H1 (cell line): ENCODE data around the gene MCF2L. TPM values are rescaled to one million over a fixed set of nuclear protein-coding genes. Genes with fewer than 3 reads are reported as not detected.
A peak's percentile ranks its signal among the peaks of the same experiment; 100 is the strongest.

Experiments used
- CTCF ChIA-PET: fragments of 300-600 bp; sonication (Branson Sonifier 250); formaldehyde crosslinking; loops from one replicate; lab custom pipeline; 2021; ENCODE audit not compliant: partially characterized antibody; lab: Charles Lee
- POLR2A ChIA-PET: fragments of 300-600 bp; sonication (Branson Sonifier 250); formaldehyde crosslinking; loops from one replicate; lab custom pipeline; 2021; ENCODE audit warnings: inconsistent platforms; ENCODE audit not compliant: partially characterized antibody; lab: Charles Lee
- DNase-seq, 2 experiments: peaks; one replicate each; pipeline versions ENCODE4 v3.0.0 to v3.0.0-alpha.2; 2010 to 2022; ENCODE audit warnings: low spot score in 2 of 2, low read depth in 1 of 2, mixed read lengths in 1 of 2
- FAIRE-seq: peaks from 2 replicates; lab custom pipeline; 2011; peaks lifted over from hg19 to GRCh38; lab: Jason Lieb, UNC
- H2AFZ ChIP-seq: 2 replicates; pipeline ENCODE4 v1.8.1; 2012; ENCODE audit warnings: low read length, inconsistent platforms
- H2AK5ac ChIP-seq: 2 replicates; pipeline ENCODE4 v1.6.1; 2013; ENCODE audit warnings: low read depth, low read length
- H2BK120ac ChIP-seq: replicated peaks from 2 replicates; pipeline ENCODE3; 2013; ENCODE audit warnings: low read depth, low read length, inconsistent platforms
- H2BK12ac ChIP-seq: 2 replicates; pipeline ENCODE4 v1.6.1; 2013; ENCODE audit warnings: low read depth, low read length
- H2BK15ac ChIP-seq: 2 replicates; pipeline ENCODE4 v1.6.1; 2013; ENCODE audit warnings: low read length
- H2BK20ac ChIP-seq: 2 replicates; pipeline ENCODE4 v1.6.1; 2013; ENCODE audit warnings: low read length
- H2BK5ac ChIP-seq: 2 replicates; pipeline ENCODE4 v1.6.1; 2013; ENCODE audit warnings: low read depth, low read length
- H3K14ac ChIP-seq: 2 replicates; pipeline ENCODE4 v1.6.1; 2013; ENCODE audit warnings: inconsistent platforms; ENCODE audit not compliant: insufficient read length
- H3K18ac ChIP-seq: 2 replicates; pipeline ENCODE4 v1.6.1; 2013; ENCODE audit warnings: low read length; ENCODE audit errors: extremely low read depth
- H3K23ac ChIP-seq: 2 replicates; pipeline ENCODE4 v1.6.1; 2013; ENCODE audit warnings: inconsistent platforms; ENCODE audit not compliant: insufficient read length
- H3K23me2 ChIP-seq: 2 replicates; pipeline ENCODE4 v1.6.1; 2013; ENCODE audit warnings: low read depth, low read length
- H3K27ac ChIP-seq: 2 replicates; pipeline ENCODE4 v1.6.1; 2011; ENCODE audit warnings: low read depth, low read length, inconsistent platforms
- H3K27me3 ChIP-seq, 4 experiments: replicated peaks in 1 of 4; 1 replicate in 1 of 4; 2 replicates in 3 of 4; pipeline versions ENCODE4 v1.6.1 to v1.8.1; 2011 to 2013; ENCODE audit warnings: low read length in 3 of 4, mild to moderate bottlenecking in 3 of 4, inconsistent platforms in 2 of 4, mixed read lengths in 2 of 4, moderate library complexity in 1 of 4; ENCODE audit not compliant: control insufficient read depth in 3 of 4, insufficient read depth in 3 of 4; ENCODE audit errors: extremely low read depth in 1 of 4
- H3K36me3 ChIP-seq, 4 experiments: 2 replicates each; pipeline versions ENCODE4 v1.6.1 to v1.8.1; 2011 to 2013; ENCODE audit warnings: mild to moderate bottlenecking in 4 of 4, low read length in 3 of 4, moderate library complexity in 2 of 4, control low read depth in 1 of 4, inconsistent platforms in 1 of 4; ENCODE audit not compliant: insufficient read depth in 4 of 4, control insufficient read depth in 2 of 4
- H3K4ac ChIP-seq: replicated peaks from 2 replicates; pipeline ENCODE3; 2013; ENCODE audit warnings: low read length, low read depth, mixed read lengths, inconsistent platforms; ENCODE audit not compliant: insufficient read length
- H3K4me1 ChIP-seq, 4 experiments: replicated peaks in 1 of 4; 1 replicate in 1 of 4; 2 replicates in 3 of 4; pipeline versions ENCODE4 v1.6.1 to v1.8.1; 2011 to 2013; ENCODE audit warnings: low read length in 3 of 4, inconsistent platforms in 2 of 4, mixed read lengths in 1 of 4; ENCODE audit not compliant: insufficient read depth in 4 of 4, control insufficient read depth in 3 of 4
- H3K4me2 ChIP-seq, 2 experiments: 2 replicates each; pipeline versions ENCODE4 v1.6.1 to v1.8.1; 2011 to 2013; ENCODE audit warnings: low read depth in 2 of 2, low read length in 2 of 2, control low read depth in 1 of 2, inconsistent platforms in 1 of 2, mild to moderate bottlenecking in 1 of 2; ENCODE audit not compliant: insufficient read depth in 1 of 2
- H3K4me3 ChIP-seq, 4 experiments: fragments of 200-600, 300-600 bp in 1 of 4; sonication (generic), shearing (Covaris generic), sonication (Bioruptor Twin) in 1 of 4; 2 replicates each; pipeline versions ENCODE4 v1.5.1 to v1.8.1; 2011 to 2016; ENCODE audit warnings: low read length in 4 of 4, low read depth in 3 of 4, control low read depth in 2 of 4, inconsistent platforms in 2 of 4, mild to moderate bottlenecking in 2 of 4, mixed read lengths in 1 of 4, moderate library complexity in 1 of 4; ENCODE audit not compliant: insufficient read depth in 2 of 4; ENCODE audit errors: extremely low read depth in 1 of 4
- H3K56ac ChIP-seq: replicated peaks from 2 replicates; pipeline ENCODE3; 2013; ENCODE audit warnings: low read depth, mild to moderate bottlenecking, mixed read lengths, low read length, inconsistent platforms; ENCODE audit not compliant: insufficient read length
- H3K79me1 ChIP-seq: 2 replicates; pipeline ENCODE4 v1.6.1; 2013; ENCODE audit warnings: low read depth, low read length, control low read depth
- H3K79me2 ChIP-seq, 2 experiments: 2 replicates each; pipeline versions ENCODE4 v1.6.1 to v1.8.1; 2012 to 2013; ENCODE audit warnings: low read length in 2 of 2, mild to moderate bottlenecking in 2 of 2, inconsistent platforms in 1 of 2; ENCODE audit not compliant: insufficient read depth in 2 of 2, control insufficient read depth in 1 of 2
- H3K9ac ChIP-seq, 4 experiments: replicated peaks in 1 of 4; 1 replicate in 1 of 4; 2 replicates in 3 of 4; pipeline versions ENCODE4 v1.6.1 to v1.8.1; 2011 to 2013; ENCODE audit warnings: low read depth in 3 of 4, low read length in 3 of 4, control low read depth in 2 of 4, mild to moderate bottlenecking in 2 of 4, moderate library complexity in 2 of 4, inconsistent platforms in 1 of 4; ENCODE audit errors: extremely low read depth in 1 of 4
- H3K9me3 ChIP-seq, 2 experiments: 2 replicates each; pipeline versions ENCODE4 v1.6.1 to v1.8.1; 2012 to 2013; ENCODE audit warnings: mild to moderate bottlenecking in 2 of 2, moderate library complexity in 2 of 2, control low read depth in 1 of 2, inconsistent platforms in 1 of 2, low read depth in 1 of 2, low read length in 1 of 2, mixed read lengths in 1 of 2; ENCODE audit not compliant: insufficient read depth in 2 of 2
- H4K20me1 ChIP-seq, 2 experiments: replicated peaks in 1 of 2; 2 replicates each; pipeline versions ENCODE3 to v1.8.1; 2011 to 2013; ENCODE audit warnings: inconsistent platforms in 2 of 2, low read length in 2 of 2, mild to moderate bottlenecking in 1 of 2; ENCODE audit not compliant: insufficient read depth in 2 of 2, control insufficient read depth in 1 of 2
- H4K5ac ChIP-seq: 2 replicates; pipeline ENCODE4 v1.6.1; 2013; ENCODE audit warnings: low read length, low read depth, mixed read lengths, inconsistent platforms; ENCODE audit not compliant: insufficient read length
- H4K8ac ChIP-seq: 2 replicates; pipeline ENCODE4 v1.8.0; 2013; ENCODE audit warnings: mild to moderate bottlenecking, moderate library complexity, low read length, inconsistent platforms; ENCODE audit not compliant: insufficient read depth; ENCODE audit errors: extremely low read depth
- H4K91ac ChIP-seq: replicated peaks from 2 replicates; pipeline ENCODE3; 2013; ENCODE audit warnings: low read length, mixed read lengths, inconsistent platforms; ENCODE audit not compliant: insufficient read length
- CEBPB ChIP-seq: IDR thresholded peaks from 2 replicates; pipeline ENCODE4 v1.6.1; 2012; ENCODE audit warnings: low read depth, low read length
- EGR1 ChIP-seq: IDR thresholded peaks from 2 replicates; pipeline ENCODE4 v1.6.1; 2011; ENCODE audit warnings: low read depth, low read length, borderline replicate concordance
- RAD21 ChIP-seq, 2 experiments: IDR thresholded peaks in 1 of 2; conservative IDR thresholded peaks in 1 of 2; 2 replicates each; pipeline ENCODE4 v1.6.1; 2011; ENCODE audit warnings: low read depth in 2 of 2, low read length in 2 of 2, improper control_type of control experiment in 1 of 2, inconsistent platforms in 1 of 2, mild to moderate bottlenecking in 1 of 2, moderate library complexity in 1 of 2
- TCF12 ChIP-seq: IDR thresholded peaks from 2 replicates; pipeline ENCODE4 v1.6.1; 2011; ENCODE audit warnings: low read depth, mild to moderate bottlenecking, low read length
- WGBS, 2 experiments: shearing (Covaris generic) in 1 of 2; methylation state at CpG; one replicate each; pipeline versions ENCODE4 v1.1.6 to v1.1.7; 2013 to 2015; ENCODE audit warnings: low lambda C conversion rate in 2 of 2, mixed read lengths in 2 of 2, inconsistent platforms in 1 of 2, low coverage in 1 of 2, missing lambda C conversion rate in 1 of 2; ENCODE audit not compliant: insufficient replicate concordance in 2 of 2, insufficient coverage in 1 of 2, insufficient read length in 1 of 2; ENCODE audit errors: extremely low coverage in 1 of 2, missing lambda C conversion rate in 1 of 2; 5-methylcytosine and 5-hydroxymethylcytosine counted together
- polyA plus RNA-seq, 7 experiments: library from polyadenylated mRNA; depleted of rRNA in 3 of 7; stranded (reverse) in 5 of 7; unstranded in 2 of 7; fragments of >200 nt in 5 of 7; fragments of 200-250 nt in 2 of 7; gene quantifications; 1 replicate in 5 of 7; 2 replicates in 1 of 7; 4 replicates in 1 of 7; pipeline versions ENCODE4 v1.2.1 to v1.2.3, GENCODE V29; 2011 to 2013; ENCODE audit warnings: missing spikeins in 2 of 7, mixed read lengths in 2 of 7
- total RNA-seq: library from RNA; stranded (reverse); fragmentation: NEBNext Ultra II Directional; extraction: Animal tissue kit (Norgen Biotek cat#: 25700); gene quantifications from 2 replicates; pipeline ENCODE4 v1.2.1, GENCODE V29; 2021
- TF ChIP-seq, protein P1 (sequence below), 3 experiments: IDR thresholded peaks; 1 replicate in 2 of 3; 2 replicates in 1 of 3; pipeline versions ENCODE4 v1.5.1 to v1.6.1; 2011; ENCODE audit warnings: low read length in 3 of 3, mild to moderate bottlenecking in 3 of 3, inconsistent platforms in 2 of 3, low read depth in 1 of 3, moderate library complexity in 1 of 3; ENCODE audit not compliant: insufficient read depth in 1 of 3; ENCODE audit errors: control extremely low read depth in 1 of 3

The MCF2L gene
- total and polyA plus RNA-seq, 2 of the 8 experiments (the other 6 are each of a cell fraction or from before 2014, with no cell fraction given), result 10.1 to 24.4 TPM

DNA sequence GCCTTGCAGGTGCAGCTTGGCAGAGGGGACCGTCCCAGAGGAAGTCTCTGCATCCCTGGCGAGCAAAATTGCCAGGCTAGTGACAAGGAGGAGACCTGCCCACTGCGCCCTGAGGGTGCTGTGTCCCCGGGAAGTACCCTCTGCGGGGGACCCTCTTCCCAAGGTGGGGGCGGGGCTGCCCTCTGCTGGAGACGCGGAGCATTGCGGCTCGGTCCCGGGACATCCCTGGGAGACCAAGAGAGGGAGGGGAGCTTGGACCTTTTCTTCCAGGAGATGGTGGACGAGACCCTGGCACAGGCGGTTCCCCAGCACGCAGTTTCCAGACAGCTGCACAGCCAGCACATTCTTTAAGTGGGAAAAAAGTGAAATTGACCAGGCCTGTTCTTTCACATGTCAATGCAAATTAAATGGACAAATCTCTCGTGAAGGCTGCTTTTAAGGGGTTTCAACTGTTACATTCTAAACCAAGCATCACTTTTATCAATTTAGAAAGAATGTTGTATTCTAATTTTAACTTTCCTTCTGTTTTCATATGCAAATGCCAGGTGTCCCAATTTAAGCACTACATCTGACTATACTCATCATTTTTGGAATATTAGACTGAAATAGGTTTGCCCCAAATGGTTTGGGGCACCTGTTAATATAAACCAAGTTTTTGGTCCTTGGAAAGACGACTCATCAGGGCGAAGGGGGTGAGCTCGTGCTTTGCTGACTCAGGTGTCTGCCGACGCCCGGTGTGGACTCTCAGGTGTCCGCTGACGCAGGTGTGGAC is 60.7 kb downstream of the MCF2L start:
- POLR2A ChIA-PET, result interaction anchor here (0.9 to 1.3 kb wide), 4 partner anchors 7 to 15 kb away, joined by 3 to 4 read pairs (median 3); no protein-coding TSS in a partner anchor
- peaks cover 0 to 7% of the 10 kb centered on the region in 2 experiments for H4K20me1 ChIP-seq
- H3K4me1 ChIP-seq, result peaks cover 0 to 3% (median 0%) of the 10 kb centered on the region in 4 experiments; a peak in 2 of 7 replicates
- CTCF ChIA-PET, result interaction anchor here (0.6 to 7.0 kb wide), 56 partner anchors 10 to 1264 kb away, joined by 3 to 72 read pairs (median 5); partner anchors contain the start of gene MCF2L
- no peak overlapping the region for H2BK5ac ChIP-seq
- no peak overlapping the region for H2BK15ac ChIP-seq
- no peak overlapping the region for H4K5ac ChIP-seq
- H3K27ac ChIP-seq, result no peak overlapping the region
- H3K23me2 ChIP-seq, result peaks cover 3% of the 10 kb centered on the region; the same call in 1 of the 2 replicates
- peaks cover 0 to 8% of the 10 kb centered on the region in 2 experiments; a peak in 1 of 4 replicates for H3K9me3 ChIP-seq
- no peaks in the 10 kb centered on the region for H3K27me3 ChIP-seq
- no peaks in the 10 kb centered on the region for H3K36me3 ChIP-seq
- H3K18ac ChIP-seq, result no peak overlapping the region
- H3K4me2 ChIP-seq, result no peak overlapping the region
- no peak overlapping the region for H2BK120ac ChIP-seq
- H2BK20ac ChIP-seq, result no peak overlapping the region
- H3K79me1 ChIP-seq, result no peaks in the 10 kb centered on the region; the same call in 1 of the 2 replicates
- 45% methylated on average over 23 of the region's 23 CpGs; no CpG with 5 or more reads in 1 of the 2 experiments for WGBS, 2 experiments
- H3K9ac ChIP-seq, result no peak overlapping the region
- no peaks in the 10 kb centered on the region for H3K79me2 ChIP-seq
- H3K4ac ChIP-seq, result peak overlapping the region; percentile 20
- no peak overlapping the region for H3K14ac ChIP-seq
- no peak overlapping the region for H2BK12ac ChIP-seq
- H3K23ac ChIP-seq, result no peak overlapping the region
- TF ChIP-seq EGR1 (peak; percentile 27; the same call in 1 of the 2 replicates), RAD21 (IDR thresholded peaks at IDR 0.05 in 1 of 2, conservative IDR thresholded peaks at IDR 0.05 in 1 of 2; ENCODE audit: low read depth in 2 of 2, low read length in 2 of 2) (peak; percentile 85 to 90), TCF12 (no peak), CEBPB (no peak)
- TF ChIP-seq, protein P1, sequence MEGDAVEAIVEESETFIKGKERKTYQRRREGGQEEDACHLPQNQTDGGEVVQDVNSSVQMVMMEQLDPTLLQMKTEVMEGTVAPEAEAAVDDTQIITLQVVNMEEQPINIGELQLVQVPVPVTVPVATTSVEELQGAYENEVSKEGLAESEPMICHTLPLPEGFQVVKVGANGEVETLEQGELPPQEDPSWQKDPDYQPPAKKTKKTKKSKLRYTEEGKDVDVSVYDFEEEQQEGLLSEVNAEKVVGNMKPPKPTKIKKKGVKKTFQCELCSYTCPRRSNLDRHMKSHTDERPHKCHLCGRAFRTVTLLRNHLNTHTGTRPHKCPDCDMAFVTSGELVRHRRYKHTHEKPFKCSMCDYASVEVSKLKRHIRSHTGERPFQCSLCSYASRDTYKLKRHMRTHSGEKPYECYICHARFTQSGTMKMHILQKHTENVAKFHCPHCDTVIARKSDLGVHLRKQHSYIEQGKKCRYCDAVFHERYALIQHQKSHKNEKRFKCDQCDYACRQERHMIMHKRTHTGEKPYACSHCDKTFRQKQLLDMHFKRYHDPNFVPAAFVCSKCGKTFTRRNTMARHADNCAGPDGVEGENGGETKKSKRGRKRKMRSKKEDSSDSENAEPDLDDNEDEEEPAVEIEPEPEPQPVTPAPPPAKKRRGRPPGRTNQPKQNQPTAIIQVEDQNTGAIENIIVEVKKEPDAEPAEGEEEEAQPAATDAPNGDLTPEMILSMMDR (IDR thresholded peaks at IDR 0.05; ENCODE audit: control extremely low read depth in 1 of 3, insufficient read depth in 1 of 3, low read depth in 1 of 3, low read length in 3 of 3), result peak in 2 of 3 experiments; percentile 89 to 96; a peak in 3 of 4 replicates
- H4K91ac ChIP-seq, result no peak overlapping the region
- FAIRE-seq, result no peak
- H3K56ac ChIP-seq, result no peak overlapping the region
- no peak overlapping the region for H4K8ac ChIP-seq
- no peak overlapping the region for H2AK5ac ChIP-seq
- DNase-seq, result peak in 1 of 2 experiments; percentile 97
- H2AFZ ChIP-seq, result no peak overlapping the region
- H3K4me3 ChIP-seq, result no peak overlapping the region
